Left hindlimb (tissue), 1 donor: ENCODE measurements around the gene ADRA2A.

ENCODE experiments used
- DNase-seq: peaks from one replicate; pipeline ENCODE4 v3.0.0-alpha.2; 2018

Gene ADRA2A

DNA sequence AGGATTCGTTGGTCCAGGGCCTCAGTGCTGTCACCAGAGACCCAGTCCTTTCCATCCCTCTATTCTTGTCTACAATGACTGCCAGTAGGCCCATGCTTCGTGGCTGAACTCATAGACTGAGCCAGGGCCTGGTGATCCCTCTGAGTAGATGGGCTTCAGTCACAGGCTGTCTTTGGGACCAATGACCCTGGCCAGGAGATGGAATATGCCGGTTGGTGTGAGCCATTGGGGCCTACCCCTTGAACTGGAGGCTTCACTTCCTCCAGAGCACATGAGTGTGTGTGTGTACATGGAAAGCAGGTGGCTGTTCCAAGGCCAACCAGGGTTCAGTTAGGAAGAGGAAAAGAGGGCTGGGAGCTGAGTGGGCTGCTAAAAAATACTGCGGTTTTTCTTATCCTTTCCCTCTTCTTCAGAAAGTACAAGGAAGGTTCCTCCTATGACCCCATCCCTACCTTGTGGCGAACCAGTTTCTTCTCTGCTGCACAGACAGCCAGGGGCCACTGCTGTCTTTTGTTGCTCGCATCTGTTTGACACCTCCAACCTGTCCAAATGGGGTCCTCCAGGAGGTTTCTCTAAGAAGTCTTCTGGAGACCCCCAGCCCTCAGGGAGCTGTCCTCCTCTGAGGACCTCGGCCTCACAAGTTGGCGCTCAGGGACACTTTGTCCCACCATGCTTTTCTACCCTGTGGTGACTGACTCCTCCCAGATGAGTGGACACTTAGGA, 36.6 kb downstream of the ADRA2A start:
- no peak for DNase-seq

DNA sequence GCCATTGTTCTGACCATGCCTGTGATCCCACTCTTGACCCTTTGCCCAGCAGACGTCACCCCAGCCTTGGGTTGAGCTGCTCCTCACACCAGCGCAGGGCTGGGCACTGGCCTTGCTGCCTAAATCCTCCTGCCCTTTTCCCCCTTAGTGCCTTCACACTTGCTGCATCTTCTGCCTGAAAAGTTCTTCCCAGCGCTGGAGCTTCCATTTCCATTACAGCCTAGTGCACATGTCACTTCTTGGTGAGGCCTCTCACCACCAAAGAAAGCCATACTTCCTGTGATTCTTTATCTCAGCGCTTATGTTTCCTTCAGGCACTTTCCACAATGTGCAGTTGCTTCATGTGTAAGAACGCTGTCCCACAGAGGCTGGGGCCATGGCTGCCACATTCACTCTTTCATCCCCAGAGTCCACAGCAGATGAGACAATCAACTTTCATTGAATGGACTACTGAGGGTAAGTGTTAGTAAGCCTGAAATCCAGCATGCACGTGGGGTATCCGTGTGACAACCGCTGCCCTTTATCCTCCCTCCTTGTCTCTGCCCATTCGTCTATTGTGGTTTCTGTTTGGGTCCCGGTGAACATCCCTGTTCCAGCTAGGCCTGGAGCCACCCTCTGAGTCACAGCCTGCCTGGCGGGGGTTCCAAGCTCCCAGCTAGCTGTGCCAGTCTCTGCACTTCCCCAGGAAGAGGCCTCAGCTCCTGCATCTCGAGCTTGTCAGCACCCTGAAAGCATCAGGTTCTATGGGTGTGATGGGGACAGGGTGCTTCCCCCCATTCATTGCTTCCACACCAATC, 37.3 kb downstream of the ADRA2A start:
- DNase-seq: no peak

DNA sequence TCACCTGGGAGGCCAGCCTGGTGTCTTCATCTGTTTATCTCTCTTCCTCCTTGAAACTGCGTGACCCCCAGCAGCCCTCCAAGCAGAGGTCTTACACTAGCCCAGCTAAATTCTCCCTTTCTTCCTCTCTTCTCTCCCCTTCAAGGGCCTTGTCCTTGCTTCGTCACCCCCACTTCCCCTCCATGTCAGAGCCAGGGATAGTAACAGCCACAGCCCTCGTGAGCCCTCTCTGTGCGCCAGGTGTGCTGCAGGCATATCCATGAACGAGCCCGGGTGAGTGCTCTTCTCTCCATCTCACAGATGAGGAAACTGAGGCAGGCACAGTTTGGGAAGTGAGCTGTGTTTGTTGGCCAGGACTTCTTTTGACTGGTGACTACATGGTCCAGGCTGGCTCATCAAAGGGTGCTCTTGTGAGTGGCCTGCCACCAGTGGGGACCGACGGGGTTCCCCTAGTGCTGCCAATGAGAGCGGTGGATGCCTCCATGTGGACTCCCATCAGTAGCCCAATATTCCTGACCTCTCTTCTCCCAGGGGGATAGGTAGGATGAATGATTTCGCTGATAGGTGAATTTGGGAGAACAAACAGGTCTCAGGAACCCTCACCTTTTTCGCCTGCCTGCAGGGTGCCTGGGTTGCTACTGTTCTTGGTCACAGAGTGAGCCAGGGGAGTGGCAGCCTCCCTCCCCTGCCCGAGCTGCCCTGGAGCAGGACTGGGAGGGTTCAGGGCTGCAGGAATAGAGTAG, 38.1 kb downstream of the ADRA2A start:
- DNase-seq: no peak

DNA sequence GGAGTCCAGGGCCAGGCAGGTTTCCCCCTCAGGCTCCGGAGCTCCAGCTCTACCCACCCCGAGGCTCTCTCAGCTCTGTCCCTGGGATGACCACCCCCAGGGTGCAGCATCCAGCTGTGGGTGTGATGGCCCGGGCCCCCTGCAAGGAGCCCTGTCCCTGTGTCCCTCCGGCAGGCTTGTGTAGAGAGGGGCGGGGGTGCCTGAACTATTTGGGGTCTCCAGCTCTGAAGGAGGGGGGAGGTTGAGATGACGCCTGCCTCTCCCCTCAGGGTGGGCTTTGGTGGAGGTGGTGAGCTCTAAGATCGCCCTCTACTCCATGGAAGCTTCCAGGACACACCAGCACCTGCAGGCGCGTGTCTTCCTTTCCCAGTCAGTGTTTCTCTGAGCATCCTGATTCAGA, 39.4 kb downstream of the ADRA2A start:
- DNase-seq: no peak

DNA sequence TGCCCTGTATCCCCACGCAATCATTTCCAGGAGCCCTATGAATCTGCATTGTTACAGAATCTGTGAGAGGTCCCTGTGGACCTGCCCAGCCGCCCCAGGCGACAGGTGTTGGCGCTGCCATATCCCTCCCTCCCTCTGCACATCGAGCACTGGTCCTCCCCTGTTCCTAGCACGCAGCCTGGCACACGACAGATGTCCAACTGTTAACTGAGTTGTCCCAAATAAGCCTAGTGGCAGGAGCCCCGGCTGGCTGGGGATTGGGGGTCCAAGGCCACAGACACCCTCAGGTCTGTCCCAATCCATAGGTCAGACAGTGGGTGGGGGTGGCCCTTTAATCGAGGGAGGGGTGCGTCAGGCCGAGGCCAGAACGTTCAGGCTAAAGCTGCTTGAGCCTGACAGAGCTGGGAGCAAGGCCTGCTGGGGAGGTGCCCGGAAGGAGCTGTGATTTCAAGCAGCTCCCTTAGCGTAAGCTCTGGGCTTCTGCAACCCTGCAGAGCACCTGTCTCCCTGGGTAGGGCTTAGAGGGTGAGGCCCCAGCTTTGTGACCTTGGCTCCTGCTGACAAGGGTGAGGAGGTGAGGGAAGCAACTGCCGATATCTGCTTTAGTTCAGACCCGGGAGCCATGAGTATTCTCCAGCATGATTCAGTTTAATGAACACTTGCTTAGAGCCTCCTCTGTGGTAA, 40.1 kb downstream of the ADRA2A start:
- DNase-seq: no peak

DNA sequence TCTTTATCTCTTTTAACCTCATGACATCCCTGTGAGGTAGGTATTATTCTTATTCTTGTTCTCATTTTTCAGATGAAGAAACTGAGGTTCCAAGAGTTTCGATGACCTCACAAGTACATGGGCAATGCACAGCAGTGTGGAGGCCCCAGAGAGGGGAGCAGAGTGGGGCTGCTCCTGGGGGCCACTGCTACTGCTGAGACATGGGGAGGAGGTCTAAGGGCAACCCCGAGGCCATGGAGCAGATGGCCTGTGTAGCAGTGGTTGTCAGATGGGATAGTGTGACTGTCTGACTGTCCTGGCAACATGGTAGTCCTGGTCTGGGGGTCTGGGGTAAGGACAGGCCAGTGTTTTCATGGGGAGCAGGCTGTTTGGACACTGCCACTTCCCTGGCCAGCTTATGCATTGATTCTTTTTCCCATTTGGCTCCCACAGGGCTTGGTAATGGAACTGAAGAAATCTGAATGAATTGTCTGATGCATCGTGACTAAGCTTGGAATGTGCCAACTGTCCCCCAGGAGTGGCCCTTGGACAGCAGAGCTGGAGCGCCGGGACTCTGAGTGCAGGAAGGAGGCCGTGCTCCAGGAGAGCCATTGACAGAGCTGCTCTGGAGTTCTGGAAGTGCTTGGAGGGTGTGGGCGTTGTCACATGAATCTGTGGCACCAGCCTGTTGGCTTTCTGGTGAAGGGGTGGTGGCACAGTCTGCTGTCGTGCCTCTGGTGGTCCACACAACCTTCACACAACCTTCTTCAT, 40.9 kb downstream of the ADRA2A start:
- DNase-seq: no peak

DNA sequence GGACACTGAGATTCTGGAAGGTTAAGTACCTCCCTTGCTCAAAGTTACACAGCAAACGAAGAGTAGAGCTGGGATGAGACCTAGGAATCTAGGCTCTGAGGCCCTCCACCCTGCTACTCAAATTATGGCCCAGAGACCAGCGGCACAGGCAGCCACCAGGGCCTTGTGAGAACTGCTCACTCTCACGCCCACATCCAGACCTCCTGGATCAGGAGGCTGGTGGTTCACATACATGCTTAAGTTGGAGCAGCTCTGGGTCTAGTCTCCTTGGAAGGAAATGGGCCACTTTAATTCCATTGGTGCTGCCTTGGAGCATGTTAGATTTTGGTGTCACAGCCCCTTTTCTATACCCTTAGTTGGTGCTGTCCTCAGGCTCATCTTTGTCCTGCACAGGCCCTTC, 41.9 kb downstream of the ADRA2A start:
- no peak for DNase-seq

DNA sequence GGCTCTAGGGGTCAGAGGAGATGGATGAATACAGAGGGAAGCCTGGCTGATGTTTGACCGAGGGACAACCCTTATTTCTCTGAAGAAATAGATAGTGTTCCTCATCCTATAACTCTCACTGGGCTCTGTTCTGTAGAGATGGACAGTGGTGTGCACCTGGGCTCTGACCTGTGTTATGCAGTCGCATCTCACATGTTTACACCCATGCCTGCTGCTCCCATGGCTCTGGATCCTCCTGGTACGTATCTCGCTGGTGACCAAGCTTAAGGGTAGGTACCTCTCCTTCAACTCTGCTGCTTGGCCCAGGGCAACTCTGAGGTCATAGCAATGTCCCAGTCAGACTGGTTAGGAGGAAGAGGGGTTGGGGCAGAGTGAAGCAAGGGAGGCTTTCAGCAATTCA, 42.8 kb downstream of the ADRA2A start:
- DNase-seq: no peak

DNA sequence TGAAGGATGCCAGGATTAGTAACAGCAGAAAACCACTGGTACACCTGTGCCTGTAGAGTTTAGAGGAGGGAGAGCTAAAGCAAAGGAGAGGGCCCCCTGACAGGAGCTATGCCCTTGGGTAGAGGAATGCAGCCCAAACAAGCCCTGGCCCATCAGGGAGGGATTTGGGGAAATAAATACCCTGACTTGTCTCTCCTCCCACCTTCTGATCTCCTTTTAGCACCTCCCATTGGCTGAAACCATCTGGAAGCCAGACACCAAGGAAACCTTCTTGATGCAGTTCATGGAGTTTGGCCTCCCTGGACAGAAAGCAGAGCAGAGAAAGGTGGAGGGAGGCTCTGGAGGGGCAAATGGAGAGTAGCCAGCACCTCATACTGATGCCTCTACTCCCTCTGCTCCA, 45.3 kb downstream of the ADRA2A start:
- DNase-seq: no peak

DNA sequence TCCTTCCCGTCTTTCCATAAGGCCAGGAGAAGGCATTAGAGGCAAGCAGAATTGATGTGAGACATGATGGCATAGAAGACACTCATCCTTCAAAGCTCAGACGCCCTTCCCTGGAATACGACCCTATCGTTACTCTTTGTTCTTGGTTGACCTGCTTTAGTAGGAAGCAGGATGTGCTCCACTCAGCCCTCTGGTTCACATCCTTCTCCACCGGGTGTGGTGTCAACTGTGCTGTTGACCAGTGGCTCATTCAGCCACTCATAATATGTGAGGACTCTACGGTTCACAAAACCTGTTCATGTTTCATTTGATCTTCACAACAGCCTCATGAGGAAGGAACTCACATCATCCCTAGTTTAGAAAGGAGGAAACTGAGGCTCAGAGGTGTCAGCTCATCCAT, 47.1 kb downstream of the ADRA2A start:
- no peak for DNase-seq

DNA sequence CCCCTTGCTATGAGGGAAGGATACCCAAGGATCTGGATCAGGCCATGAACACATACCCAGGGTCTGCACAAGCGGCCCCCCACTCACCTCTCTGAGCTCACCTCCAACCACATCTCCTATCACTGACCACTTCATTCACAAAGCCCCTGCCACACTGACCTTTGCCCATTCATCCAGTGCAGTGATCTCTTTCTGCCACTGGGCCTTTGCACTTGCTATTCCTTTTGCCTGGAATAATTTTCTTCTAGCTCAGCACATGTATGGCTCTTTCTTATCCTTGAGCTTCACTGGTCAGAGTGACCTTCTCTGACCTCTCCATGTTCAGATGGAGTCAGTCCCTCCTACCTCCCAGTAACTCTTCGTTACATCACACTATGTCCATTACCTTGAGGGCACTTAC, 48.3 kb downstream of the ADRA2A start:
- DNase-seq: no peak

DNA sequence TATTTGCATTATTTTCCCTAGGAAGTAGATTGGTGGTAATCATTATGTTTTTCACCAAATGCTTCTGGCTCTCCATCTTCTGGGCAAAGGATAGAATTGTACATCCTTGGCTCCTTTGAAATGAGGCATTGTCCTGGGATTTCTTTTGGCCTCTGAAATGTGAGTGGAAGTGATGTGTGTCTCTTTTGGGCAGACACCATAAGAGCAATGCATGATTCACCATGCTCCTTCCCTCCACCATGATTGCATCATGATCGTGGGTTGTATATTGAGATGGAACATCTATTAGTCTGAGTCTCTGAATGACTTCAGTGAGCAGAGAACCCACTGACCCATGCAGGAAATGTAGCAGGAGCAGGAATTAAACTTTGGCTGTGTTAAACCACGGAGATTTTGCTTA, 49.2 kb downstream of the ADRA2A start:
- DNase-seq: no peak

DNA sequence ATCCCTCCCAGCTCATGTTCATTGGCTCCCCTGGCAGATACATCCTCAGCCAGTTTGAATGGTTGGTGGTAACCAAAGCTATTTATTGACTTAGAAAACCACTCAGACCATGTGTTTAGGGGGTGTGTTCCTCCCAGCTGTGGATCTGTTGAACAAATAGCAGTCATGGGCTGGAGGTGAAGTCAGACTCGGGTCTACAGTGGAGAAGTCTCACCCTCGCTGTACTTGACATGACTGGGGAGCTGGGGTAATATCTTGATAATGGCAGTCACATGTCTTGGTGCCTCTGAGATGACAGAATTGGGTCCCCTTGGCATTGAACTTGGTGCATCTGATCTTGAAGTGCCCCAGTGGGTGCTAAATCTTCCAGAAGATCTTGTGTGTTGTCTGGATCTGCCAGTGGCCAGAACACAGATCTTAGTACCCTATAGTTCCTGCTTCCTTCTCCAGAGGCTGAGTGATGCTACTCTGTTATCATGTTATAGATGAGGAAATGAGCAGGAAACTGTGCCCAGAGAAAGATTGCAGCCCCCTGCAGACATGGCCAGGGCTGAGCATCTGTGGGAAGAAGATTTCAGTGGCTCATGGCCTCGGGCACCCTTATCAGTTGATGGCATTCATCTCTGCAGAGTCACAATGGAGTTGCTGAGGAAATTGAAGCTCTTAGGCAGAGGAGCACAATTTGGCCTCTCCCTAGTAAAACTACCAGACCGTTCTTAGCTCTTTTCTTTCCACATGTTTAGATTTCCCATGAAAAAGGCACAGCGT, 50.4 kb downstream of the ADRA2A start:
- no peak for DNase-seq

DNA sequence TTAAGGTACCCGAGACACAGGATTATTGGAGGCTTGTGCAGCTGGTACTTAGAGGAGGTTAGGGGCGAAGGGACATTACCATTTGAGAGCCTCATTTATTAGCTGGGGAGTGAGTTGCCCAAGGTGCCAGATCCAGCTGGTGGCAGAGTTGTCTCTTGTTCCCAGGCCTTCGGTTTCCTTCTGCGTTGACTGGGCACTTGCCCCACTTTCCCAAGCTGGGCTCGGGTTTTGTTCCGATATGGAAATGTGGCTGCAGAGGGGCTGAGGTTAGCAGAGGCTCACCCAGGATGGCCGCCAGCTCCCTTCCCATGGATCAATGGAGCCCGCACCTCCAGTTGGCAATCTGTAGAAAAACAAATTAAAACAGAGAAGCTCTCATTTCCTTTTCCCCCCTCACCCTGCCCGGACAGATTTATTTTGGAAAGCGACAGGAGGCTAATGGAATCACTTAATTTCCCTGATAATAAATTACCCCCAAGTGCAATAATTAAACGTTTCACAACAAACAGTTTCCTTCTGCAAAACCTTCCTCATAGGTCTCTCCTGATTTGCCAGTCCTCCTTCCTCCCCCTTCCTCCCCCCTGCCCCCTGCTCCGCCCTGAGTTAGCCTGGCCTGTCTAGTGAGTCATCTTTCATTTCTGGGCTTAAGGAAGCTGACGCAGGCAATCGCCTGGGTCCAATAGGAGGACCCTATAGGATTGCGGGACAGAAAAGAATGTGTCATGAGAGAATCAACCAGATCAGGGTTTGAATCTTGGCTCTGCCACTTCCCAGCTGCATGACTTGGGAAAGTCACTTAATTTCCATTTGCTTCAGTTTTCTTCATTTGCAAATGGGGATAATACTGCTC, 51.7 kb downstream of the ADRA2A start:
- DNase-seq: no peak

DNA sequence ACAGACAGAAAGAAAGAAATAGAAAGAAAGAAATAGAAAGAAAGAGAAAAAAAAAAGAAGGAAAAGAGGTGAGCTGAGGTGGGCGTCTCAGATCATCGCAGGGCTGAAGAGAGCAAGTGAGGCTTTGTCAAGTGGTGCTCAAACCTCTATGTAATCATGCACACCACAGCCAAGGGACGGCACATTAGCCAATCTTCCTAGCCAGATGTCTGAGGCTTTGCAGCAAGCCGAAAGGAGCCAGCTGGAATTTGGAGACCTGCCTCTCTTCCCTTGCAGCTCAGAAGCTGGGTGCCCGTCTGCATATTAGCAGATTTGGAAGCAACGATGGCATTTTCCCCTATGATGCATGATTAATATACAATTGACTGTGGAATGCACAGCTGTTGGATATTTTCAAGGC, 52.5 kb downstream of the ADRA2A start:
- no peak for DNase-seq

DNA sequence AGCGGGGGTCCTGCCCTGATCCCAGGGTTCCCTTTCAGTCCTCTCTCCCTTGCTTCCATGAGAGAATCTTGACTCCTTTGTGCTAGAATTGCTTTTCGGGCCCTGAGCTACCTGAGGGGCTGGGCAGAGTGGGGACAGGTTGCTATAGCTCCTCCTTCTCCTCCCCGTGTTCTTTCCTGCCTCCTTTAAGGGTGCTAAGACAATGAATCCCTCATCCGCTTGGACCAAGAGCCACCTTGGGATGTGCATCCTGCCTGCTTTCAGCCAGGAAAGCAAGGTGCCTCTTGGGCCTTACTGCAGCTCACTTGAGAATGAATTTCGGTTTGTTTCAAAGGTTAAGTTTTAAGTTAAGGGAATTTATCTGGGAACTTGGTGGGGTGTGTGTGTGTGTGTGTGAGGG, 53.6 kb downstream of the ADRA2A start:
- DNase-seq: no peak
